ENCODE measurements around the gene CTNNA3. TPM values are rescaled to one million over a fixed set of nuclear protein-coding genes. Genes with fewer than 3 reads are reported as not detected.
"Not testable (repeated sequence)": the region's sequence is repeated elsewhere in the genome, so short reads cannot be mapped to it uniquely, and the experiment has no call there.

The CTNNA3 gene
- total RNA-seq, 2 donors from 2014 or later, result not detected

- H3K36me3 Mint-ChIP-seq, result peaks cover 11% of the 10 kb centered on the region
- not testable (repeated sequence) for H3K27ac Mint-ChIP-seq; DNase-seq (ENCODE audit: low spot score)
Observed at GRCh38 chr10:67684140-67684539, 11.9 kb downstream of the CTNNA3 start.

GRCh38 chr10:67678335-67678974 lies 17.5 kb downstream of the CTNNA3 start:
- Mint-ChIP-seq H3K4me3 (no peak overlapping the region), H3K4me1 (ENCODE audit: low read depth in 2 of 2) (no peaks in the 10 kb centered on the region), H3K36me3 (peaks cover 5% of the 10 kb centered on the region), H3K27ac (no peak overlapping the region), H3K9me3 (peaks cover under 1% of the 10 kb centered on the region), H3K27me3 (peaks cover 13 to 20% of the 10 kb centered on the region in 2 donors)
- DNase-seq (ENCODE audit: low spot score) (no peak), ATAC-seq (no peak)

More at GRCh38 chr10:67684140-67684539, 11.9 kb downstream of the CTNNA3 start:
- H3K9me3 Mint-ChIP-seq; H3K4me1 Mint-ChIP-seq (ENCODE audit: low read depth in 2 of 2); H3K27me3 Mint-ChIP-seq; ATAC-seq; H3K4me3 Mint-ChIP-seq: not testable (repeated sequence)

- peaks cover 13 to 20% of the 10 kb centered on the region in 2 donors for H3K27me3 Mint-ChIP-seq
- H3K36me3 Mint-ChIP-seq, result no peaks in the 10 kb centered on the region
Observed at GRCh38 chr10:67676208-67676825, 19.7 kb downstream of the CTNNA3 start.

GRCh38 chr10:67670401-67670800 lies 25.6 kb downstream of the CTNNA3 start:
- DNase-seq (ENCODE audit: low spot score), result no peak
- Mint-ChIP-seq H3K27ac (no peak overlapping the region), H3K27me3 (peaks cover 3 to 7% of the 10 kb centered on the region in 2 donors), H3K4me1 (ENCODE audit: low read depth in 2 of 2) (no peaks in the 10 kb centered on the region), H3K36me3 (no peaks in the 10 kb centered on the region), H3K9me3 (no peaks in the 10 kb centered on the region), H3K4me3 (no peak overlapping the region)
- no peak for ATAC-seq

More at GRCh38 chr10:67676208-67676825, 19.7 kb downstream of the CTNNA3 start:
- no peak for ATAC-seq
- H3K4me3 Mint-ChIP-seq, result no peak overlapping the region
- H3K27ac Mint-ChIP-seq, result no peak overlapping the region
- H3K9me3 Mint-ChIP-seq, result no peaks in the 10 kb centered on the region
- no peak for DNase-seq (ENCODE audit: low spot score)
- no peaks in the 10 kb centered on the region for H3K4me1 Mint-ChIP-seq (ENCODE audit: low read depth in 2 of 2)

GRCh38 chr10:67669978-67670377 lies 26.0 kb downstream of the CTNNA3 start:
- DNase-seq (ENCODE audit: low spot score), result no peak
- no peaks in the 10 kb centered on the region for H3K4me1 Mint-ChIP-seq (ENCODE audit: low read depth in 2 of 2)
- no peaks in the 10 kb centered on the region for H3K9me3 Mint-ChIP-seq
- no peaks in the 10 kb centered on the region for H3K36me3 Mint-ChIP-seq
- H3K4me3 Mint-ChIP-seq, result no peak overlapping the region
- H3K27ac Mint-ChIP-seq, result no peak overlapping the region
- peaks cover 3 to 7% of the 10 kb centered on the region in 2 donors for H3K27me3 Mint-ChIP-seq
- ATAC-seq, result no peak

- no peaks in the 10 kb centered on the region for H3K9me3 Mint-ChIP-seq
- no peaks in the 10 kb centered on the region for H3K4me1 Mint-ChIP-seq (ENCODE audit: low read depth in 2 of 2)
- H3K4me3 Mint-ChIP-seq, result no peak overlapping the region
- H3K27ac Mint-ChIP-seq, result no peak overlapping the region
- H3K36me3 Mint-ChIP-seq, result no peaks in the 10 kb centered on the region
- DNase-seq (ENCODE audit: low spot score) (no peak), ATAC-seq (no peak)
- H3K27me3 Mint-ChIP-seq, result peaks cover 3 to 15% of the 10 kb centered on the region in 2 donors
Observed at GRCh38 chr10:67668448-67668847, 27.5 kb downstream of the CTNNA3 start.

GRCh38 chr10:67667035-67667425 lies 29.0 kb downstream of the CTNNA3 start:
- H3K27me3 Mint-ChIP-seq, result peaks cover 3 to 15% of the 10 kb centered on the region in 2 donors
- ATAC-seq (no peak), DNase-seq (ENCODE audit: low spot score) (no peak)
- no peak overlapping the region for H3K27ac Mint-ChIP-seq
- no peaks in the 10 kb centered on the region for H3K4me1 Mint-ChIP-seq (ENCODE audit: low read depth in 2 of 2)
- H3K4me3 Mint-ChIP-seq, result no peak overlapping the region
- H3K9me3 Mint-ChIP-seq, result no peaks in the 10 kb centered on the region
- no peaks in the 10 kb centered on the region for H3K36me3 Mint-ChIP-seq

- no peak for ATAC-seq
- Mint-ChIP-seq H3K9me3 (no peaks in the 10 kb centered on the region), H3K36me3 (no peaks in the 10 kb centered on the region), H3K4me1 (ENCODE audit: low read depth in 2 of 2) (no peaks in the 10 kb centered on the region), H3K27ac (no peak overlapping the region), H3K4me3 (no peak overlapping the region), H3K27me3 (peaks cover 3 to 20% of the 10 kb centered on the region in 2 donors)
- DNase-seq (ENCODE audit: low spot score), result no peak
Observed at GRCh38 chr10:67666416-67667034, 29.5 kb downstream of the CTNNA3 start.

- Mint-ChIP-seq H3K27ac (no peak overlapping the region), H3K27me3 (peaks cover 3 to 14% of the 10 kb centered on the region in 2 donors), H3K9me3 (no peaks in the 10 kb centered on the region), H3K4me3 (no peak overlapping the region), H3K36me3 (no peaks in the 10 kb centered on the region), H3K4me1 (ENCODE audit: low read depth in 2 of 2) (no peaks in the 10 kb centered on the region)
- ATAC-seq (no peak), DNase-seq (ENCODE audit: low spot score) (no peak)
Observed at GRCh38 chr10:67665491-67665890, 30.5 kb downstream of the CTNNA3 start.

GRCh38 chr10:67664942-67665341 lies 31.1 kb downstream of the CTNNA3 start:
- H3K4me1 Mint-ChIP-seq (ENCODE audit: low read depth in 2 of 2), result no peaks in the 10 kb centered on the region

GRCh38 chr10:67663449-67664087 lies 32.4 kb downstream of the CTNNA3 start:
- DNase-seq (ENCODE audit: low spot score) (no peak), ATAC-seq (no peak)
- Mint-ChIP-seq H3K36me3 (no peaks in the 10 kb centered on the region), H3K4me3 (no peak overlapping the region), H3K27ac (no peak overlapping the region), H3K4me1 (ENCODE audit: low read depth in 2 of 2) (no peaks in the 10 kb centered on the region), H3K27me3 (peaks cover 7 to 20% of the 10 kb centered on the region in 2 donors), H3K9me3 (no peaks in the 10 kb centered on the region)

More at GRCh38 chr10:67664942-67665341, 31.1 kb downstream of the CTNNA3 start:
- H3K36me3 Mint-ChIP-seq, result no peaks in the 10 kb centered on the region
- H3K27me3 Mint-ChIP-seq, result peaks cover 7 to 19% of the 10 kb centered on the region in 2 donors
- ATAC-seq, result no peak
- H3K27ac Mint-ChIP-seq, result no peak overlapping the region
- no peak for DNase-seq (ENCODE audit: low spot score)
- no peaks in the 10 kb centered on the region for H3K9me3 Mint-ChIP-seq
- no peak overlapping the region for H3K4me3 Mint-ChIP-seq

- H3K36me3 Mint-ChIP-seq, result no peaks in the 10 kb centered on the region
- peaks cover 10 to 28% of the 10 kb centered on the region in 2 donors for H3K27me3 Mint-ChIP-seq
- ATAC-seq (no peak), DNase-seq (ENCODE audit: low spot score) (no peak)
- no peaks in the 10 kb centered on the region for H3K4me1 Mint-ChIP-seq (ENCODE audit: low read depth in 2 of 2)
- no peaks in the 10 kb centered on the region for H3K9me3 Mint-ChIP-seq
- H3K4me3 Mint-ChIP-seq, result no peak overlapping the region
- H3K27ac Mint-ChIP-seq, result no peak overlapping the region
Observed at GRCh38 chr10:67662415-67662814, 33.6 kb downstream of the CTNNA3 start.

GRCh38 chr10:67659497-67659896 lies 36.5 kb downstream of the CTNNA3 start:
- no peaks in the 10 kb centered on the region for H3K4me1 Mint-ChIP-seq (ENCODE audit: low read depth in 2 of 2)
- ATAC-seq (no peak), DNase-seq (ENCODE audit: low spot score) (no peak)
- no peak overlapping the region for H3K27ac Mint-ChIP-seq
- peaks cover 16 to 38% of the 10 kb centered on the region in 2 donors for H3K27me3 Mint-ChIP-seq
- H3K36me3 Mint-ChIP-seq, result no peaks in the 10 kb centered on the region
- no peaks in the 10 kb centered on the region for H3K9me3 Mint-ChIP-seq
- no peak overlapping the region for H3K4me3 Mint-ChIP-seq

GRCh38 chr10:67657775-67658174 lies 38.2 kb downstream of the CTNNA3 start:
- ATAC-seq (no peak), DNase-seq (ENCODE audit: low spot score) (no peak)
- H3K9me3 Mint-ChIP-seq, result no peaks in the 10 kb centered on the region
- peaks cover 18 to 34% of the 10 kb centered on the region in 2 donors for H3K27me3 Mint-ChIP-seq
- H3K4me3 Mint-ChIP-seq, result no peak overlapping the region
- H3K4me1 Mint-ChIP-seq (ENCODE audit: low read depth in 2 of 2), result no peaks in the 10 kb centered on the region
- no peaks in the 10 kb centered on the region for H3K36me3 Mint-ChIP-seq
- H3K27ac Mint-ChIP-seq, result no peak overlapping the region

Measured in natural killer cell treated with Interleukin-12 subunit alpha and Interleukin-12 subunit beta and Interleukin-15 and Interleukin-18, amount 100 ng/mL, for 72 hours (primary cell).